Activated CD8-positive, alpha-beta T cell treated with anti-CD3 and anti-CD28 coated beads for 36 hours (primary cell): ENCODE results near the gene HAPLN3. TPM values are rescaled to one million over a fixed set of nuclear protein-coding genes. Genes with fewer than 3 reads are reported as not detected.

Experiments
- ATAC-seq: fragments of 200-7000 bp; cut with Tn5 transposase; one replicate; pipeline ENCODE4 v1.10.0; 2021; ENCODE audit warnings: mild to moderate bottlenecking, moderate library complexity
- CTCF ChIA-PET: fragments of 350-600 bp; sonication (Branson Sonifier 250); formaldehyde crosslinking; loops from one replicate; lab custom pipeline; 2021; ENCODE audit warnings: antibody characterized with exemption; lab: Charles Lee
- POLR2A ChIA-PET: fragments of 350-600 bp; sonication (Branson Sonifier 250); formaldehyde crosslinking; loops from one replicate; lab custom pipeline; 2021; ENCODE audit warnings: antibody characterized with exemption; lab: Charles Lee
- DNase-seq: peaks from one replicate; pipeline ENCODE4 v3.0.0-alpha.2; 2020
- H3K27ac Mint-ChIP-seq: one replicate; pipeline ENCODE4 v1.8.0; 2021; ENCODE audit warnings: mild to moderate bottlenecking, mixed read lengths
- H3K27me3 Mint-ChIP-seq: one replicate; pipeline ENCODE4 v1.8.0; 2021; ENCODE audit warnings: mixed read lengths
- H3K36me3 Mint-ChIP-seq: one replicate; pipeline ENCODE4 v1.8.0; 2021; ENCODE audit warnings: low read depth, mixed read lengths
- H3K4me1 Mint-ChIP-seq: one replicate; pipeline ENCODE4 v1.8.0; 2021; ENCODE audit warnings: low read depth, mixed read lengths
- H3K4me3 Mint-ChIP-seq: one replicate; pipeline ENCODE4 v1.8.0; 2021; ENCODE audit warnings: mild to moderate bottlenecking, moderate library complexity, mixed read lengths
- H3K9me3 Mint-ChIP-seq: one replicate; pipeline ENCODE4 v1.8.0; 2021; ENCODE audit warnings: mixed read lengths
- CTCF ChIP-seq: fragments of 200-600 bp; IDR thresholded peaks from one replicate; pipeline ENCODE4 v1.8.0; 2022; ENCODE audit warnings: antibody characterized with exemption, mild to moderate bottlenecking
- intact Hi-C: fragments of 100-400 bp; cut with micrococcal nuclease; formaldehyde crosslinking; loops from one replicate; pipeline ENCODE4 v1.10.0; 2022
- total RNA-seq, 2 experiments: library from RNA; stranded (reverse); gene quantifications; one replicate each; pipeline ENCODE4 v1.2.3, GENCODE V29; 2021

The HAPLN3 gene
- total RNA-seq, 2 experiments from 2014 or later = 63.2 to 69.5 TPM

- no peak overlapping the region for H3K27ac Mint-ChIP-seq
- H3K36me3 Mint-ChIP-seq = no peaks in the 10 kb centered on the region
- ATAC-seq (no peak), DNase-seq (no peak)
- peaks cover 7% of the 10 kb centered on the region for H3K27me3 Mint-ChIP-seq
- no peak overlapping the region for H3K4me3 Mint-ChIP-seq
- intact Hi-C loops = no loop called here
- no peak for TF ChIP-seq CTCF
- CTCF ChIA-PET = interaction anchor here (2.3 kb wide), 1 partner anchor 15 kb away, joined by 15 read pairs; no protein-coding TSS in a partner anchor
- peaks cover 19% of the 10 kb centered on the region for H3K4me1 Mint-ChIP-seq
- no peaks in the 10 kb centered on the region for H3K9me3 Mint-ChIP-seq
- POLR2A ChIA-PET = interaction anchor here (1.1 kb wide), 1 partner anchor 12 kb away, joined by 3 read pairs; no protein-coding TSS in a partner anchor
Observed at GRCh38 chr15:88920186-88920891, 25.0 kb upstream of the HAPLN3 start.

GRCh38 chr15:88918738-88919137 lies 23.4 kb upstream of the HAPLN3 start:
- POLR2A ChIA-PET = no interaction called here
- H3K36me3 Mint-ChIP-seq = no peaks in the 10 kb centered on the region
- peaks cover 7% of the 10 kb centered on the region for H3K27me3 Mint-ChIP-seq
- intact Hi-C loops = no loop called here
- CTCF ChIA-PET = interaction anchor here (1.5 to 1.9 kb wide), 2 partner anchors 14 to 252 kb away, joined by 3 to 9 read pairs; no protein-coding TSS in a partner anchor
- ATAC-seq = peak; percentile 91
- H3K9me3 Mint-ChIP-seq = no peaks in the 10 kb centered on the region
- H3K4me1 Mint-ChIP-seq = peaks cover 19% of the 10 kb centered on the region
- peak; percentile 71 for DNase-seq
- H3K4me3 Mint-ChIP-seq = no peak overlapping the region
- TF ChIP-seq CTCF = no peak
- no peak overlapping the region for H3K27ac Mint-ChIP-seq

- peaks cover 7% of the 10 kb centered on the region for H3K27me3 Mint-ChIP-seq
- H3K27ac Mint-ChIP-seq = no peak overlapping the region
- peaks cover 23% of the 10 kb centered on the region for H3K4me1 Mint-ChIP-seq
- no peaks in the 10 kb centered on the region for H3K36me3 Mint-ChIP-seq
- H3K4me3 Mint-ChIP-seq = no peak overlapping the region
- TF ChIP-seq CTCF = no peak
- DNase-seq (no peak), ATAC-seq (no peak)
- intact Hi-C loops = no loop called here
- ChIA-PET CTCF (interaction anchor here (1.9 to 2.2 kb wide), 2 partner anchors 13 to 15 kb away, joined by 5 to 9 read pairs; no protein-coding TSS in a partner anchor), POLR2A (interaction anchor here (1.3 kb wide), 1 partner anchor 21 kb away, joined by 4 read pairs; no protein-coding TSS in a partner anchor)
- no peaks in the 10 kb centered on the region for H3K9me3 Mint-ChIP-seq
Observed at GRCh38 chr15:88917760-88918159, 22.4 kb upstream of the HAPLN3 start.

- H3K27ac Mint-ChIP-seq = no peak overlapping the region
- no peak for DNase-seq
- intact Hi-C loops = no loop called here
- H3K4me3 Mint-ChIP-seq = no peak overlapping the region
- H3K4me1 Mint-ChIP-seq = peaks cover 30% of the 10 kb centered on the region
- ChIA-PET POLR2A (interaction anchor here (0.5 to 0.6 kb wide), 2 partner anchors 118 to 393 kb away, joined by 3 to 4 read pairs; no protein-coding TSS in a partner anchor), CTCF (interaction anchor here (3.5 kb wide), 1 partner anchor 10 kb away, joined by 33 read pairs; no protein-coding TSS in a partner anchor)
- H3K36me3 Mint-ChIP-seq = no peaks in the 10 kb centered on the region
- H3K9me3 Mint-ChIP-seq = no peaks in the 10 kb centered on the region
- ATAC-seq = no peak
- no peak for TF ChIP-seq CTCF
- peaks cover 7% of the 10 kb centered on the region for H3K27me3 Mint-ChIP-seq
Observed at GRCh38 chr15:88915354-88915753, 20.0 kb upstream of the HAPLN3 start.

- H3K27ac Mint-ChIP-seq = peak overlapping the region; percentile 95
- H3K4me1 Mint-ChIP-seq = peaks cover 21% of the 10 kb centered on the region
- H3K27me3 Mint-ChIP-seq = peaks cover 2% of the 10 kb centered on the region
- H3K9me3 Mint-ChIP-seq = no peaks in the 10 kb centered on the region
- DNase-seq (no peak), ATAC-seq (no peak)
- CTCF ChIA-PET = interaction anchor here (3.5 kb wide), 1 partner anchor 9 kb away, joined by 33 read pairs; no protein-coding TSS in a partner anchor
- POLR2A ChIA-PET = interaction anchor here (1.2 kb wide), 1 partner anchor 11 kb away, joined by 5 read pairs; no protein-coding TSS in a partner anchor
- H3K4me3 Mint-ChIP-seq = peak overlapping the region; percentile 96
- TF ChIP-seq CTCF = no peak
- intact Hi-C loops = no loop called here
- no peaks in the 10 kb centered on the region for H3K36me3 Mint-ChIP-seq
Observed at GRCh38 chr15:88913850-88914169, 18.5 kb upstream of the HAPLN3 start.
